ENCODE measurements around the gene ACSL1.

The ACSL1 gene

GRCh38 chr4:184706453-184706852, 119.3 kb downstream of the ACSL1 start:
- H3K4me3 ChIP-seq (ENCODE audit: low read length, poor library complexity, severe bottlenecking) = no peak overlapping the region
- H3K4me2 ChIP-seq (ENCODE audit: low read depth, low read length, poor library complexity, severe bottlenecking) = no peak overlapping the region
- H3K79me2 ChIP-seq (ENCODE audit: insufficient read depth, low read length) = peaks cover 22% of the 10 kb centered on the region; the same call in 1 of the 2 replicates
- no peak for TF ChIP-seq CTCF (conservative IDR thresholded peaks at IDR 0.05; ENCODE audit: low read length)
- TF ChIP-seq EZH2phosphoT487 (IDR thresholded peaks at IDR 0.05; ENCODE audit: borderline replicate concordance) = no peak
- no peaks in the 10 kb centered on the region for H3K9me2 ChIP-seq (replicated peaks; ENCODE audit: low read depth, low read length)
- H3F3A ChIP-seq (ENCODE audit: low read depth) = no peaks in the 10 kb centered on the region
- H2AFZ ChIP-seq (ENCODE audit: low read length) = no peak overlapping the region
- no peaks in the 10 kb centered on the region; the same call in 1 of the 2 replicates for H3K9me3 ChIP-seq (ENCODE audit: insufficient read depth, low read depth, low read length)
- no peaks in the 10 kb centered on the region for H3K27me3 ChIP-seq (ENCODE audit: insufficient read depth, low read length, poor library complexity, severe bottlenecking)
- no peak overlapping the region for H3K9ac ChIP-seq (ENCODE audit: low read depth, low read length, poor library complexity, severe bottlenecking)
- H3K4me1 ChIP-seq (ENCODE audit: insufficient read depth, low read length, poor library complexity, severe bottlenecking) = peaks cover 4% of the 10 kb centered on the region
- H4K20me1 ChIP-seq (ENCODE audit: insufficient read depth, low read length, poor library complexity, severe bottlenecking) = no peaks in the 10 kb centered on the region
- H3K36me3 ChIP-seq (ENCODE audit: insufficient read depth, low read length) = peaks cover 95% of the 10 kb centered on the region

GRCh38 chr4:184705692-184706091, 120.1 kb downstream of the ACSL1 start:
- H3K9me3 ChIP-seq (ENCODE audit: insufficient read depth, low read depth, low read length) = no peaks in the 10 kb centered on the region; the same call in 1 of the 2 replicates
- H4K20me1 ChIP-seq (ENCODE audit: insufficient read depth, low read length, poor library complexity, severe bottlenecking) = no peaks in the 10 kb centered on the region
- no peak for TF ChIP-seq CTCF (conservative IDR thresholded peaks at IDR 0.05; ENCODE audit: low read length)
- TF ChIP-seq EZH2phosphoT487 (IDR thresholded peaks at IDR 0.05; ENCODE audit: borderline replicate concordance) = no peak
- no peak overlapping the region for H3K9ac ChIP-seq (ENCODE audit: low read depth, low read length, poor library complexity, severe bottlenecking)
- H3K4me3 ChIP-seq (ENCODE audit: low read length, poor library complexity, severe bottlenecking) = no peak overlapping the region
- H3K36me3 ChIP-seq (ENCODE audit: insufficient read depth, low read length) = peaks cover 95% of the 10 kb centered on the region
- peaks cover 17% of the 10 kb centered on the region; the same call in 1 of the 2 replicates for H3K79me2 ChIP-seq (ENCODE audit: insufficient read depth, low read length)
- no peaks in the 10 kb centered on the region for H3F3A ChIP-seq (ENCODE audit: low read depth)
- no peak overlapping the region for H2AFZ ChIP-seq (ENCODE audit: low read length)
- H3K9me2 ChIP-seq (replicated peaks; ENCODE audit: low read depth, low read length) = no peaks in the 10 kb centered on the region
- no peaks in the 10 kb centered on the region for H3K27me3 ChIP-seq (ENCODE audit: insufficient read depth, low read length, poor library complexity, severe bottlenecking)
- H3K4me1 ChIP-seq (ENCODE audit: insufficient read depth, low read length, poor library complexity, severe bottlenecking) = no peaks in the 10 kb centered on the region
- H3K4me2 ChIP-seq (ENCODE audit: low read depth, low read length, poor library complexity, severe bottlenecking) = no peak overlapping the region

All from Loucy (cell line).